Measurements from ENCODE around the gene IL17RD. TPM values are rescaled to one million over a fixed set of nuclear protein-coding genes. Genes with fewer than 3 reads are reported as not detected.

The IL17RD gene
- total RNA-seq, 4 donors from 2014 or later = 0.98 to 5.8 (median 3.4) TPM

DNA sequence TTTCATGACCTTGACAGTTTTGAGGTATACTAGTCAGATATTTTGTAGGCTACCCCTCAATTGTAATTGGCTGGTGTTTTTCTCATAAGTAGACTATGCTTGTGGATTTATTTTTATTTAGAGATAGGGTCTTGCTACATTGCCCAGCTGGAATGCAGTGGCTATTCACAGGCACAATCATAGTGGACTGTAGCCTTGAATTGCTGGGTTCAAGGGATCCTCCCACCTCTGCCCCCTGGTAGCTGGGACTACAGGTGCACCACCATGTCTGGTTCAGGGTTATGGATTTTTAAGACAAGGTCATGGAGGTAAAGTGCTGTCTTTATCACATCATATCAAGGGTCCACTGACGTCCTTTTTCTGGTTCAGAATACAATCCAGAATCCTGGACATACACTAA, 10.9 kb upstream of the IL17RD start:
- no peak for TF ChIP-seq CTCF (IDR thresholded peaks at IDR 0.05; ENCODE audit: low read depth)

DNA sequence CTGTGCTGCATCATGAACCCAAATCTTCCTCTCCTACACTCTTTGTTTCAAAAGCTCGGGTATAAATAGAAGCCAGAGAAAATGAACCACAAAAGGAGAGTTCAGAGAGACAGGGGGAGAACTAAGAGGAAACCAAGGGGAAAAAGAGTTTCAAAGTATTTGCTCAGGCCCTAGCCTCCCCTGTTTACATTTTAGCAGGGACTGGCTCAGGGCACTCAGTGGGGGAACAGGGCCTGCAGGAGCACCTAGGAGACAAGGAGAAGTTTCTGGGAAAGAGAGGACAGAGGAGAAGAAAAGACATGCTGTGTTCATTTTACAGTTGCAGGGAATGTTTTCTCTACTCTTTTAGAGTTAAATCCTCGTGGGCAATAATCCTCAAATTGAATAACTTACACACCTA, 8.5 kb upstream of the IL17RD start:
- no peak for TF ChIP-seq CTCF (IDR thresholded peaks at IDR 0.05; ENCODE audit: low read depth)

- no peak for TF ChIP-seq CTCF (IDR thresholded peaks at IDR 0.05; ENCODE audit: low read depth)
Measured at GRCh38 chr3:57170946-57171345, 5.8 kb upstream of the IL17RD start.

DNA sequence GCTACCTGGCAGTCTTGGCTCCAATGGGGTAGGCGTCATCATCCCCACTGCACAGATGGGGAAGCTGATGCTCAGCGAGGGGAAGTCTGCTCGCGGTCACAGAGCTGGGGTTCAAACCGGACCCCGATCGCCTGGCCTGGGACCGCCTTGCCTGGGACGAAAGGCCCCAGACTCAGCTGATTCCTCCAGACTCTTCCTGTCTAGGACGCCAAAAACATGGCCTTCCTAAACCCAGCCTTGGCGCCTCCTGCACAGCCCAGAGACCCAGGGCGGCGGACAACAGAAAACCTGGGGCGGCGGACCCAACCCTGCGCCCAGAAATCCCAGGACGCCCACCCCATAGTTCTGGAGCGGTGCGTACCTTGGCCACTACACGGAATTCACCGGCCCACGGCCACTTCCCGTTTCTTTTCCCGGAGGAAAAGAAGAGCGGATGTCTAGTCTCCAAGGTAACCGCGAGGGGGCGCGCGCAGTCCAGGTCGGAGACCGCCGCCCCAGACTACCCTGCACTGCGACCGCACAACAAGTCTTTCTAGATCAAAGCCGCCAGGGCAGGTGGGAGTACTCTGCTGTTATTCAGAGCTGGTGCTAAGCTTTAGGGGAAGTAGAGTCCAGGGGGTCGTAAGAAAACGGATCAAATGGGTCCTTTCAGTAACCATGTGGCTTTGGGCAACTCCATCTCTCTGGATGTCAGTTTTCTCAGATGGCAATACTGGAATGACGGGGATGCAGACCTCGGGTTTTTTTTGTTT, 4.9 kb upstream of the IL17RD start:
- no peak for TF ChIP-seq CTCF (IDR thresholded peaks at IDR 0.05; ENCODE audit: low read depth)

GRCh38 chr3:57169108-57169507, 4.0 kb upstream of the IL17RD start:
- TF ChIP-seq CTCF (IDR thresholded peaks at IDR 0.05; ENCODE audit: low read depth) = no peak

DNA sequence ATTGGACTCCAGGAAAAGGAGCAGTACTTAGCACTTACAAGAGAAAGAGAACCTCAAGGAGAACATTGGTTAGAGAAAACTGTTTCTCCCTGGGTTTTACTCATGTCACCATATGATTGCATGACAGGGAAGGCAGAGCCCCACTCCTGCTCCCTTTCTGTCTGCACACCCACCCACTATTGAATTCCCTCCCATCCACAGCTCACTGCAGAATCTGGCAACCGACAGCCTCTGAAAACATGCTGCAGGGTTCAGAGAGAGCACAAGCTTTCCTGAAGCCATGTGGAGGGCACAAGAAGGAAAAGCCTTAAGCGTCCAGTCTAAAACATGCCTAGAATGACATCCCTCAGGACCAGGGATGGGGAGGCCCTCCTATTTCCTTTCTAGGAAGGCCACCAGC, 3.0 kb upstream of the IL17RD start:
- no peak for TF ChIP-seq CTCF (IDR thresholded peaks at IDR 0.05; ENCODE audit: low read depth)

DNA sequence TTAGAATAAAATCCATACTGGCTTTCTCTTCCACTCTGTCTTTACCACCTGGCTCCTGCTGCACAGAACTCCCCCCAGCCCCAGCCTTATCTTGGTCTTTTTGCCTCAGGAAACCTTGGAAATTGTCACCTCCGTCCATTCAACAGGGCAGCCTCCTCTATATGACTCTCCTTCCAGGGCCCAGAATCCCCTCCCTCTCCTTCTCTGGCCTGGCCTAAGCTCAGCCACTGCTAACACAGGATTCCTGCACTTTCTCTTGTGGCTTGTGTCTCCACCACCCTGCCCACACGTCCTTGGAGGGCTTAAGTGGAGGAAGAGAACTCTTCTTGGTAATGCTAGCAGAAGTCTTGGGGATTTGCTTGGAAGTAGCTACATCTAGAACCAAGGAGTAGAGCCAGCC, 1.5 kb upstream of the IL17RD start:
- no peak for TF ChIP-seq CTCF (IDR thresholded peaks at IDR 0.05; ENCODE audit: low read depth)

All from subcutaneous adipose tissue (tissue), 4 donors.